Uterus (tissue), 4 donors: Measurements from ENCODE around the gene SLC6A8. TPM values are rescaled to one million over a fixed set of nuclear protein-coding genes. Genes with fewer than 3 reads are reported as not detected.
A peak's percentile ranks its signal among the peaks of the same experiment; 100 is the strongest.
"Not testable (repeated sequence)": the region's sequence is repeated elsewhere in the genome, so short reads cannot be mapped to it uniquely, and the experiment has no call there.

Source experiments
- DNase-seq, 2 donors: peaks; one replicate each; pipeline ENCODE4 v3.0.0-alpha.2; 2019 to 2020
- H3K27ac ChIP-seq, 2 donors: fragments of 200-600 bp; sonication (generic); 1 replicate in 1 of 2; 2 replicates in 1 of 2; pipeline ENCODE4 v1.5.1; 2016 to 2018
- H3K27me3 ChIP-seq, 2 donors: fragments of 200-600 bp; sonication (generic); one replicate each; pipeline ENCODE4 v1.5.1; 2018 to 2019; ENCODE audit warnings: control low read depth in 1 of 2
- H3K36me3 ChIP-seq, 2 donors: fragments of 200-600 bp; sonication (generic); one replicate each; pipeline ENCODE4 v1.5.1; 2019; ENCODE audit warnings: control low read depth in 1 of 2
- H3K4me1 ChIP-seq, 2 donors: fragments of 200-600 bp; sonication (generic); one replicate each; pipeline ENCODE4 v1.5.1; 2018 to 2019; ENCODE audit warnings: control low read depth in 1 of 2
- H3K4me3 ChIP-seq, 2 donors: fragments of 200-600 bp; sonication (generic); 1 replicate in 1 of 2; 2 replicates in 1 of 2; pipeline ENCODE4 v1.5.1; 2018 to 2019; ENCODE audit warnings: mild to moderate bottlenecking in 1 of 2
- H3K9me3 ChIP-seq, 2 donors: fragments of 200-600 bp; sonication (generic); one replicate each; pipeline ENCODE4 v1.5.1; 2019; ENCODE audit warnings: control low read depth in 1 of 2
- CTCF ChIP-seq, 4 experiments: fragments of 200-600 bp in 2 of 4; fragments of 450-650 bp in 2 of 4; sonication (generic) in 2 of 4; IDR thresholded peaks; one replicate each; pipeline ENCODE4 v1.5.1; 2016 to 2019; ENCODE audit warnings: antibody characterized with exemption in 4 of 4, mild to moderate bottlenecking in 2 of 4, moderate library complexity in 1 of 4
- POLR2A ChIP-seq, 2 donors: fragments of 450-650 bp; IDR thresholded peaks; one replicate each; pipeline ENCODE4 v1.6.1; 2016; ENCODE audit warnings: antibody characterized with exemption in 2 of 2, mild to moderate bottlenecking in 1 of 2, moderate library complexity in 1 of 2
- intact Hi-C: fragments of 100-400 bp; cut with DNase I; formaldehyde crosslinking; loops from one replicate; pipeline ENCODE4 v1.15.1; 2023; ENCODE audit warnings: low total_unique reads
- total RNA-seq, 4 donors: library from RNA; depleted of rRNA in 3 of 4; stranded (reverse); fragments of >200 nt in 3 of 4; gene quantifications; one replicate each; pipeline versions ENCODE4 v1.1.0 to v1.2.4, GENCODE V29; 2014 to 2023
- donor health status: DM: yes; HTN: yes; CAD: no.

SLC6A8 gene
- total RNA-seq, 4 donors from 2014 or later = 4.7 to 40.3 (median 11.2) TPM

- no peaks in the 10 kb centered on the region for H3K36me3 ChIP-seq
- intact Hi-C loops = no loop called here
- no peak overlapping the region for H3K4me3 ChIP-seq
- no peak for DNase-seq
- TF ChIP-seq POLR2A (IDR thresholded peaks at IDR 0.05) (no peak), CTCF (IDR thresholded peaks at IDR 0.05) (no peak)
- no peaks in the 10 kb centered on the region for H3K9me3 ChIP-seq
- H3K27me3 ChIP-seq = no peaks in the 10 kb centered on the region
- peaks cover 0 to 2% of the 10 kb centered on the region in 2 donors for H3K4me1 ChIP-seq
- no peak overlapping the region for H3K27ac ChIP-seq
Observed at GRCh38 chrX:153697924-153698865, 10.5 kb downstream of the SLC6A8 start.

- intact Hi-C loops, H3K4me3 ChIP-seq, H3K4me1 ChIP-seq, H3K27me3 ChIP-seq, H3K9me3 ChIP-seq, H3K27ac ChIP-seq, DNase-seq, H3K36me3 ChIP-seq: not testable (repeated sequence)
Observed at GRCh38 chrX:153699210-153699783, 11.6 kb downstream of the SLC6A8 start.

- peak in 1 of 2 donors; percentile 18 for DNase-seq
- intact Hi-C loops, H3K4me3 ChIP-seq, H3K27me3 ChIP-seq, H3K27ac ChIP-seq, H3K4me1 ChIP-seq, H3K36me3 ChIP-seq, H3K9me3 ChIP-seq: not testable (repeated sequence)
Observed at GRCh38 chrX:153699784-153700371, 12.2 kb downstream of the SLC6A8 start.

- Histone ChIP-seq H3K4me3 (no peak overlapping the region), H3K9me3 (no peaks in the 10 kb centered on the region), H3K27me3 (no peaks in the 10 kb centered on the region), H3K27ac (no peak overlapping the region), H3K36me3 (no peaks in the 10 kb centered on the region), H3K4me1 (peaks cover 0 to 3% of the 10 kb centered on the region in 2 donors)
- no peak for TF ChIP-seq CTCF (IDR thresholded peaks at IDR 0.05)
- no peak for TF ChIP-seq POLR2A (IDR thresholded peaks at IDR 0.05)
- intact Hi-C loops = no loop called here
- no peak for DNase-seq
Observed at GRCh38 chrX:153700376-153700945, 12.7 kb downstream of the SLC6A8 start.

- no peaks in the 10 kb centered on the region for H3K36me3 ChIP-seq
- intact Hi-C loops = no loop called here
- TF ChIP-seq CTCF (IDR thresholded peaks at IDR 0.05) (no peak), POLR2A (IDR thresholded peaks at IDR 0.05) (no peak)
- H3K4me3 ChIP-seq = no peak overlapping the region
- no peaks in the 10 kb centered on the region for H3K27me3 ChIP-seq
- H3K9me3 ChIP-seq = no peaks in the 10 kb centered on the region
- no peak overlapping the region for H3K27ac ChIP-seq
- no peak for DNase-seq
- peaks cover 0 to 3% of the 10 kb centered on the region in 2 donors for H3K4me1 ChIP-seq
Observed at GRCh38 chrX:153700967-153701366, 13.2 kb downstream of the SLC6A8 start.

- Histone ChIP-seq H3K4me1 (peaks cover 0 to 3% of the 10 kb centered on the region in 2 donors), H3K9me3 (no peaks in the 10 kb centered on the region), H3K27me3 (no peaks in the 10 kb centered on the region), H3K36me3 (no peaks in the 10 kb centered on the region), H3K4me3 (no peak overlapping the region), H3K27ac (no peak overlapping the region)
- intact Hi-C loops = no loop called here
- TF ChIP-seq CTCF (IDR thresholded peaks at IDR 0.05) (no peak), POLR2A (IDR thresholded peaks at IDR 0.05) (no peak)
- DNase-seq = no peak
Observed at GRCh38 chrX:153701706-153702105, 14.0 kb downstream of the SLC6A8 start.
